SHP77 treated with DMSO at 0.1 percent for 48 hours (cell line): ENCODE measurements around the gene TNNC1.

ENCODE experiments used
- DNase-seq: peaks from one replicate; lab custom pipeline; 2025; lab: John Stamatoyannopoulos, UW

The TNNC1 gene

DNA sequence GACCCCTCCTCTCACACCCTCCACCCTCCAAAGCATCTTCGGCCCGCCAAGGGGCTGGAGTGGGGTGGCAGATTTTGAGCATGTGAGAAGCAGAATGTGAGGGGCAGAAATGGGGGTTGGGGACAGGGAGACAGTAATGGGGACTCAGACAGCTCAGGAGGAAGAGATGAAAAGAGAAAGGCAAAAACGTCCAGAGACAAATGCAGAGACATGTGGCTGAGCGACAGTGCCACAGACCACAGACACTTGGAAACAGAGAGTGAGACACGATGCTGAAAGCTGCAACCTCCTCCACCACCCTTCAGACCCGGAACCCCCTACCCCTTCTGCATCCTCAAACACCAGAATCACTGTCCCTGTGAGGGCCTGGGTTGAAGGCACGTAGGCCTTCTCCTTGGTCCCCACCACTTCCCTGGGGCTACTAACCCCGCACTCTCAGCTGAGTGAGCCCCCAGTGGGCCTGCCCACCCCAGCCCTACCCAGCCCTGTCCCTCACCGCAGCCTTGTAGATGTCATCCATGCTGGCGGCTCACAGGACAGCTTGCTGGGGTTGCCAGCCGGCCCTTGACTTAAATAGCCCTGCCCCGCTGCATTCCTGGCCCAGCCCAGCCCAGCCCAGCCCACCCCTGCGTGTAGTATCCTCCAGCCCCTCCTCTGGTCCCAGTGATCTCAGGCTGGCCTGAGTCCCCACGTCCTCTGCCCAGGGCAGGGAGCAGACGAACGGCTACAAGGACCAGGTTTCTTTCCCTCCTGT is at the start of gene TNNC1:
TSS of gene TNNC1 (minus strand) at position 546 of the 754 bp plus-strand sequence. CDS start at position 520, 26 bp downstream.
- DNase-seq: no peak

DNA sequence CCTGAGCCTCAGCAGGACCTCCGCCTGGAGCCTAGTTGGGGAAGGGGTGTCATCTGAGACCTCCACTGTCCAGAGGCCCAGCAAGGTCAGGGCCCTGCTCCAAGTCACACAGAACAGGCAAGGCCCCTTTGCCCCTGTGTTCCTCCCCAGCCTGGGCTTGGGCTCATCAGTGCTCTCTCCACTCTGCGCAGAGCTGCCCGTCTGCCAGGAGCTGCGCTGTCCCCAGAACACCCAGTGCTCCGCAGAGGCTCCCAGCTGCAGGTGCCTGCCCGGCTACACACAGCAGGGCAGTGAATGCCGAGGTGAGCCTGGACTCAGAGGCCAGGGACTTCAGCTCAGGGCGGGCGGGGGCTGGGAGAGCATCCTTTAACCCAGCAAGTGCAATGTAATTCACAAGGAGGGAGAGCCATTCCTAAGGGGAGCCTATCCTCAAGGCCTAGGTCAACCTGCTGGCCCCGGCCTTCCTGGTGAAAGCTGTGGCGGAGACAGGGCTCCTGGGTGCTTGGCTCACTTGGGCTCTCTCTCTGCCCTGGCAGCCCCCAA is 49.0 kb upstream of the TNNC1 start:
- no peak for DNase-seq

DNA sequence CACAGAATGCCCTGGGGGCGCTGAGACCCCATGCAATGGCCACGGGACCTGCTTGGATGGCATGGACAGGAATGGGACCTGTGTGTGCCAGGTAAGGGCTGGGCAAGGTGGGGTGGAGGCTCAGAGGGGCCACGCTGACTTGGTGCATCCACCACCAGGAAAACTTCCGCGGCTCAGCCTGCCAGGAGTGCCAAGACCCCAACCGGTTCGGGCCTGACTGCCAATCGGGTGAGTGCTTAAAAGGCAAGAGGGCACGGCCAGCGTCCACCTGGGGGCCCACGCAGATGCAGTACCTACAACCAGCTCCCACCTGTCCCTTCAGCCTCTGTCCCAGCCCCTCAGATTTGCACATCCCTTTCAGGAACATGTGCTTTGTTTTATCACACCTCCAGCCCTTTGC is 48.2 kb upstream of the TNNC1 start:
- no peak for DNase-seq

DNA sequence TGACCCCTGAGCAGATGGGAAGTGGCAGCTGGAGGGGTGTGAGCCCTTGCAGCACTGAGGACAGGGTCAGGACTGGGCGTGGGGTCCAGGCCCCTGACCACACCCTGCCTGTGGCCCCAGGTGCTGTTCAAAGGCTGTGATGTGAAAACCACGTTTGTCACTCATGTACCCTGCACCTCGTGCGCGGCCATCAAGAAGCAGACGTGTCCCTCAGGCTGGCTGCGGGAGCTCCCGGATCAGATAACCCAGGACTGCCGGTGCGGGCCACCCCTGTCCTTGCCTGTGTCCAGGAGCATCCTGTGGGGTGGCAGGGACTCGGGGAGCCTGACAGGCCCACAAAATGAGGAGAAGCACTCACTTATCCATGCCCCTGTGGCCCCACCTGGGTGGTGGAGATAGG is 47.2 kb upstream of the TNNC1 start:
- DNase-seq: no peak

DNA sequence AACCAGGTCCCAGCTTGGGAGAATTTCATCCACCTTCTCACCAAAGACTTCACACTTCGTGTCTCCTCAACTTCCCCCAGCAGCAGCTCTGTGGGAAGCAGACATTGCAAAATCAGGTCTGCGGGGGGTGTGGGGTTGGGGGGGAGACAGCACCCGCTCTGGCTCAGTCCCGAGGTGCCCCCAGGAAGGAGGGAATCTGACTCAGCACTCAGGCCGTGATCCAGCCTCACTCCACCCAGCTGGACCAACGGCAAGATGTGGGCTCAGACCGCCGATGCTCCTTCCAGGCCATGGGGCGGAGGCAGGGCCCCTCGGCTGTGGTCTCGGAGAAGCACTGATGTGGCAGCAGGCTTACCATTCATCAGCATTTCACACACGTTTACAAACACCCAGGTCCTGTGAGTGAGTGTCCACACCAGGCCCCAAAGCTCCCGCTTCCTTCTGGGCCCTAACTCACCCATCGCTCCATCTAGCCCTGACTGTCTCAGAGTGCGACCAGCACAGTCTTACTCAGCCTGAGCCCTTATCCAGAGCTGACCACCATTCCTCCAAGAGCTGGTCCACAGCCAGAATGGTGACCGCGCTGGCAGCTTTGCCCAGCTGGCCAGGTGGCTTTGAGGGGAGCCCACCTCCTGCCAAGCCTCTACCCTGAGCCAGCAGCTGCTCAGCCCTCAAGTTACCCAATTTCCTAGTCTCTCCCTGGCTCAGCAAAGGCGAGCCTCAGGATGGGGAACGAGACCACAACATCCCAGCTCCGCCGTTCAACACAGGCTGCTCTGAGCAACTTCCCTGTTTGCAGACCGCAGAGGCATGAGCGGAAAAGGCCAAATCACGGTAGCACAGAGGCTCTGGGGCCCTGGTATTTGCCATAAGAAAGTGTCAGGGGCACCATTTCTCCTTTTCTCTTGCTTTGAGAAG is 44.6 kb upstream of the TNNC1 start:
- DNase-seq: no peak

DNA sequence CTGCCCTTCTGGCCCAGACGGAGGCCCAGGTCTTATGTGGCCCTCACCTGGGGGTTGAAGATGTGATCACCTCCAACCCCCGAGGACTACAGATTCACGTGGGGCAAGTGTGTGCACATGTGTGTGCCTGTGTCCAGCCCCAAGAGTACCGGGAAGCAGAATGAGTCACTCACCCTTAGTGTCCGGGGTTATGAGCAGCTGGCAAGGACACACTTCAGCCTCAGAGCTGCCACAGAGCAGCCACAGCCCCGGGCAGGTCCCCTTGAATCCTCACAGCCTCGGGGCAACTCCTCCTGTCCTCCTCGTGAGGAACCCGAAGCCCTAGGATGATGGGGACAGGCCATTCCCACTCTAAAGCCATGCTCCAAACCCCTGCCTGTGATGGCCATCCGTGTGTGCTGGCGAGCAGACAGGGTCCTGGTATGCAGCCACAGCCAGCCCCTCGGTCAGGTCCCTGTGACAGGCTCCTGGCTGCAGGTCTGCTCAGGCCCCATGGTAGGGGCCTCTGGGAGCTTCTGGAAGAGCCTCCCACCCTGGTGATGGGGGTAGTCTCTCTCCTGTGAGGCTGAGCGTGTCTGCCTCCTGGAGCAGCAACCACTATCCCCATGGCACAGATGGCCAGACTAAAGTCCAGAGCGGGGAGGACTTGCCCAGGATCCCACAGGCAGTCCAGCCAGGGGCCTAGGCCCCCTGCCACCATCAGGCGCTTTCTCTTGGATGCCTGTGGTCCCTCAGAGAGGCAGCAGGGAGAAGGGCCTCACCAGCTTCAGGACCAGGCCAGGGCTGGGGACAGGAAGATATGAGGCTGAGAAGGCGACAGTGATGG is 42.1 kb upstream of the TNNC1 start:
- no peak for DNase-seq

DNA sequence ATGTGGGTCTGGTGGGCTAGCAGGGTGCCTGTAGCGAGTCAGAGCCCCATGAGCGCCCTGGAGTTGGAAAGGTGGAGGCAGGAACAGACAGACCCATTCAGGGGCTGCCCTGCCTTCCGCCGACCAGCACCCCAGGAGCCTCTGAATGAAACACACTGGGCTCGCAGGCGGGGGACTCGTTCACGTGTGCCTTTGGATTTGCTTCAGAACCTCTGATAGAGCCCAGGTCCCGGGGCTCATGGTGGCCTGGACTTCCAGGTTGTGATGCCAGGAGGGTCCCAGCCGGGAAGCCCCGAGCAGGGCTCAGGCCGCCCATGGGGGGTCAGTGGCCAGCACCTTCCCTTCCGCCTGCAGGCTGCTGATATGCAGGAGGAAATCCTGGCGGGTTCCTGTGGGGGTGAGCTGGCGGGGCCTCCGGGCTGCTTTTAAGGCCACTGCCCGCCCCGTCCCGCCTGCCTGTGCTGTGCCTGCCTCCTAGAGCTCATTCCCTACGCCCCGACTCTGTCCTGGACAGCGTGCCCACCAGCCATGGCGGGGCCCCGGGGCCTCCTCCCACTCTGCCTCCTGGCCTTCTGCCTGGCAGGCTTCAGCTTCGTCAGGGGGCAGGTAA is 41.1 kb upstream of the TNNC1 start, which contains the start of gene STAB1:
TSS of gene STAB1 (plus strand) at position 453 of the 610 bp plus-strand sequence. CDS start at position 529, 76 bp downstream.
- no peak for DNase-seq

DNA sequence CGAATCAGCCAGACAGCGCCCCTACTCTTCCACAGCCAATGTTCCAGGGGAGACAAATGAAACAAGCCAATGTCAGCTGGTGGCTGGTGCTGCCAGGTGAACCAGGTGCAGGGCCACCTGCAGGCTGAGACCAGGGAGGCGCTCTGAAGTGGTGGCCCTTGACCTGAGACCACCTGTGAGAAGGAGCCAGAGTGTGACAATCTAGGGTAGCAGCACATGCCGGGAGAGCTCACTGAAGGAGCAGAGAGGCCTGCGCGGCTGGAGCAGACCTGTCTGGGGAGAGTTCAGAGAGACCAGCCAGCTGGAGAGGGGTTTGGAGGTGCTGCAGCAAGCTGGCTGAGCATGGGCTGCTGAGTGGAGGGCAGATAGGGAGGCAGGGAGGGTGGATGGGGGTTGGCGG is 40.6 kb upstream of the TNNC1 start:
- no peak for DNase-seq

DNA sequence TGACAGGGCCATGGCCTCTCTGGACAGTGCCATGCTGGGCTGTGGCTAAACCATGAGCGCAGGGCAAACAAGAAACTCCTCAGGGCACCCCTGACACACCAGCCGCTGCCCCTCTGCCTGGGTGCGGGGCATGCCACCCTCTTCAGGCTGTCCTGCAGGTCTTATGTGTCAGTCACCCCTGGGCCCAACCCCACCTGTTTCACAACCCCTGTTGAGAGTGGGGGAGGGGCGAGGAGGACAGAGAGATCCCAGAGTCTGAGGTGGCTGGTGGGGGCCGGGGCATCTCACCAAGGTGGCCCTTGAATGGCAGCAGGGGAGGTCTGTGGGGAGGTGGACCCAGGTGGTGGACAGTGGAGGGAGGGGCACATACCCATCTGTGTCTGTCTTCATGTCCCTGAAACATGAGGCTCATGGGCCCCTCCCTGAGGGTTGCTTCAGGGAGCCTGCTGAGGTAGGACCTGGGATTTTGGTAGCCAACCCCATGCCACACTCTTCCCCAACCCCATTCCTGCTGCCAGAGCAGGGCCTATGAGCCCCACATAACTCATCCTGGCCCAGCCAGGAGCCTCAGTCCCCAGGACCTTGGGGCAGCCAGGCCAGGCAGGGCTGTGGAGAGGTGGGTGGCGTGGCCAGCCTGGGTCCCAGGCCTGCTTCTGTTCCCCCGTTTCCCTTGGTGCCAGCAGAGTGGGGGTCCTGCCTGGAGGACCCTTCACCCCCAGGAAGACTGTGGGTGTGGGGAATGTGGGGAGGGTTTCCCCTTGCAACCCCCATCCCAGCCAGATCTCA is 39.6 kb upstream of the TNNC1 start:
- DNase-seq: no peak

DNA sequence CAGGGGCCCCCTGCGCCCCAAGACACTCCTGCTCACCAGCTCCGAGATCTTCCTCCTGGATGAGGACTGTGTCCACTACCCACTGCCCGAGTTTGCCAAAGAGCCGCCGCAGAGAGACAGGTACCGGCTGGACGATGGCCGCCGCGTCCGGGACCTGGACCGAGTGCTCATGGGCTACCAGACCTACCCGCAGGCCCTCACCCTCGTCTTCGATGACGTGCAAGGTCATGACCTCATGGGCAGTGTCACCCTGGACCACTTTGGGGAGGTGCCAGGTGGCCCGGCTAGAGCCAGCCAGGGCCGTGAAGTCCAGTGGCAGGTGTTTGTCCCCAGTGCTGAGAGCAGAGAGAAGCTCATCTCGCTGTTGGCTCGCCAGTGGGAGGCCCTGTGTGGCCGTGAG is 38.2 kb upstream of the TNNC1 start:
- DNase-seq: no peak

DNA sequence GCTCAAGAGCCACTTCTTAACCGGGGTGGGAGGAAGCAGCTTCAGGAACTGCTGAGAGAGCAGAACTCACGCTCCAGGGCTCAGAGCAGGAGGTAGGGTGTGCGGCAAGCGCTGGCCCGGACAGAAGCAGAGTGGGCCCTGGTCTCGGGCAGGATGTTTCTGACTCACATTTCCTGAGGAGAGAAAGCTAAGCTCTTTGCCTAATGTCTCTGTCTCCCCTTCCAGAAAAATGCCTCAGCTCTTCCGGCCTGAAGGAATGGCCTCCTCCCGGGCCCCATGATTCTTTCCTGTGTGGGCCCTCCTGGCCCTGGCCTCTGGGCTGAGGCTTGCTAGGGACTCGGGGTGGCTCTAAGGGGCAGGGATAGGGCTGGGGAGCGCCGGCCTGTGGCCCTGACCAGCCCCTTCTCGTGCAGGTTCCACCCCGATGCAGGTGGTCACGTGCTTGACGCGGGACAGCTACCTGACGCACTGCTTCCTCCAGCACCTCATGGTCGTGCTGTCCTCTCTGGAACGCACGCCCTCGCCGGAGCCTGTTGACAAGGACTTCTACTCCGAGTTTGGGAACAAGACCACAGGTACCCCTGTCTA is 37.2 kb upstream of the TNNC1 start:
- no peak for DNase-seq

DNA sequence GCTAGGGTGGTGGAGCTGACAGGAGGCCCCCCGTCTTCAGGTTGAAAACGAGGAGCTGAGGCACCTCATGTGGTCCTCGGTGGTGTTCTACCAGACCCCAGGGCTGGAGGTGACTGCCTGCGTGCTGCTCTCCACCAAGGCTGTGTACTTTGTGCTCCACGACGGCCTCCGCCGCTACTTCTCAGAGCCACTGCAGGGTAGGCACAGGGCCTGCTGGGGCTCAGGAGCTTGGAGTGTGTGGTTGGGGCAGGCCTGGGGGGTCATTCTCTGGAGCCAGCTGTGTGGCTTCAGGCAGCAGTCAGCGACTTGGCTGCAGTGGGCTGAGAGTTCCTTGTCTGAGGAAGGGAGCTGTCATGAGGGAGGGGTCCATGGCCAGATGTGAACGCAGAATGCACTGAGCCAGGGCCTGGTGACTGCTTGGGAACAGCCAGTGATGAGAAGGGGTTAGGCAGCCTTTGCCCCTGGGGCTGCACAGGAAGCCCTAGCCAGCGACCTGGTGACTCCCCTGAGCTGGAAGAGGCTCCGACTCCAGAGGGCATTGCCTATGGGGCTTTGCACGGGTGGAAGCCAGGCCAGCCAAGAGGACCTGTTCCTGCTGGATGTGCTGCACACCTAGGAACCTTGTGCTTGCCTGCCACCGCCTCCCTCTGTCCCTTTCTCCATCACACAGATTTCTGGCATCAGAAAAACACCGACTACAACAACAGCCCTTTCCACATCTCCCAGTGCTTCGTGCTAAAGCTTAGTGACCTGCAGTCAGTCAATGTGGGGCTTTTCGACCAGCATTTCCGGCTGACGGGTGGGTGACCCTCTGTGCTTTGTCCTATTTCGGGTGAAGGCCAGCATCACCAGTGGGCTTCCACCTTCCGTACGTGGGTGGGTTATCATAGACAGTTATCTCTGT is 36.4 kb upstream of the TNNC1 start:
- no peak for DNase-seq

DNA sequence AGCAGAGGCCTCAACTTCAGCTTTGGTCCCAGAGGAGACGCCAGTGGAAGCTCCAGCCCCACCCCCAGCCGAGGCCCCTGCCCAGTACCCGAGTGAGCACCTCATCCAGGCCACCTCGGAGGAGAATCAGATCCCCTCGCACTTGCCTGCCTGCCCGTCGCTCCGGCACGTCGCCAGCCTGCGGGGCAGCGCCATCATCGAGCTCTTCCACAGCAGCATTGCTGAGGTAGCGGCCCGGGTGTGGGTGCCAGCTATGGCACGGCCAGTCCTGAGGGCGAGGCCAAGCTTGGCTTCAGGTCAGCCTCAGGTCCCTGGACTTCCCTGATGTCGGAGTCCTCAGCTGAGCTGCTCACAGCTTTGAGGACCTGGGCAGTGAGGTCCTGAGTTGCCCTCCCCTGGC is 35.6 kb upstream of the TNNC1 start:
- DNase-seq: no peak

DNA sequence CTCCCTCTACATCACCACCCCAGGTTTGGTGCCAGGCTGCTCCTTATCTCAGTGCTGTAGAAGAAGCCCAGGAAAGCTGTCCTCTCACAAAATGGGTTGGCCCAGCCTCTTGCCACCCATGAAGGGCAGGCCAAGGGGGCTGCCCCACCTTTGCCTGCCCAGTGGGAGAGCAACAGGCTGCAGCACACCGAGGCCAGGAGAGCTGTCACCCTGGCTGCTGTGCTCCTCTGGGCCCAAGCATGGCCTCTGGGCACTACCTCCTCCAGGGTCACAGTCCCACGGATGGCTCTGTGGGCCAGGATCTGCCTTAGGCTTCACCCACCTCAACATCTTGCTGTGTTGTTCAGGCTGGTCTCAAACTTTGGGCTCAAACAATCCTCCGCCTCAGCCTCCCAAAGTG is 34.9 kb upstream of the TNNC1 start:
- DNase-seq: no peak

DNA sequence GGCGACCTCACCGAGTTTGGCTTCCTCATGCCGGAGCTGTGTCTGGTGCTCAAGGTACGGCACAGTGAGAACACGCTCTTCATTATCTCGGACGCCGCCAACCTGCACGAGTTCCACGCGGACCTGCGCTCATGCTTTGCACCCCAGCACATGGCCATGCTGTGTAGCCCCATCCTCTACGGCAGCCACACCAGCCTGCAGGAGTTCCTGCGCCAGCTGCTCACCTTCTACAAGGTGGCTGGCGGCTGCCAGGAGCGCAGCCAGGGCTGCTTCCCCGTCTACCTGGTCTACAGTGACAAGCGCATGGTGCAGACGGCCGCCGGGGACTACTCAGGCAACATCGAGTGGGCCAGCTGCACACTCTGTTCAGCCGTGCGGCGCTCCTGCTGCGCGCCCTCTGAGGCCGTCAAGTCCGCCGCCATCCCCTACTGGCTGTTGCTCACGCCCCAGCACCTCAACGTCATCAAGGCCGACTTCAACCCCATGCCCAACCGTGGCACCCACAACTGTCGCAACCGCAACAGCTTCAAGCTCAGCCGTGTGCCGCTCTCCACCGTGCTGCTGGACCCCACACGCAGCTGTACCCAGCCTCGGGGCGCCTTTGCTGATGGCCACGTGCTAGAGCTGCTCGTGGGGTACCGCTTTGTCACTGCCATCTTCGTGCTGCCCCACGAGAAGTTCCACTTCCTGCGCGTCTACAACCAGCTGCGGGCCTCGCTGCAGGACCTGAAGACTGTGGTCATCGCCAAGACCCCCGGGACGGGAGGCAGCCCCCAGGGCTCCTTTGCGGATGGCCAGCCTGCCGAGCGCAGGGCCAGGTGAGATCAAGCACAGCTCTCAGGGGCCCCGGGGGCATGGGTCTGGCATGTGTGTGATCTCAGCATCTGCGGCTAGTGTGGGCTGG is 34.2 kb upstream of the TNNC1 start:
- DNase-seq: no peak

DNA sequence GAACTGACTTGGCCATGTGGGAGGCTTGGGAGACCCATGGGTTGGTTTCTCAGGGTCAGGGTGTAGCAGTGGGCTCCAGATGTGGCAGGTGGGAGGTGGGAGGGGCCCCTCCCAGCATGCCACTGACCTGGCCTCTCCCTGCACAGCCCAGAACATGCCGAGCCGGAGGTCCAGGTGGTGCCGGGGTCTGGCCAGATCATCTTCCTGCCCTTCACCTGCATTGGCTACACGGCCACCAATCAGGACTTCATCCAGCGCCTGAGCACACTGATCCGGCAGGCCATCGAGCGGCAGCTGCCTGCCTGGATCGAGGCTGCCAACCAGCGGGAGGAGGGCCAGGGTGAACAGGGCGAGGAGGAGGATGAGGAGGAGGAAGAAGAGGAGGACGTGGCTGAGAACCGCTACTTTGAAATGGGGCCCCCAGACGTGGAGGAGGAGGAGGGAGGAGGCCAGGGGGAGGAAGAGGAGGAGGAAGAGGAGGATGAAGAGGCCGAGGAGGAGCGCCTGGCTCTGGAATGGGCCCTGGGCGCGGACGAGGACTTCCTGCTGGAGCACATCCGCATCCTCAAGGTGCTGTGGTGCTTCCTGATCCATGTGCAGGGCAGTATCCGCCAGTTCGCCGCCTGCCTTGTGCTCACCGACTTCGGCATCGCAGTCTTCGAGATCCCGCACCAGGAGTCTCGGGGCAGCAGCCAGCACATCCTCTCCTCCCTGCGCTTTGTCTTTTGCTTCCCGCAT is 33.4 kb upstream of the TNNC1 start:
- no peak for DNase-seq

DNA sequence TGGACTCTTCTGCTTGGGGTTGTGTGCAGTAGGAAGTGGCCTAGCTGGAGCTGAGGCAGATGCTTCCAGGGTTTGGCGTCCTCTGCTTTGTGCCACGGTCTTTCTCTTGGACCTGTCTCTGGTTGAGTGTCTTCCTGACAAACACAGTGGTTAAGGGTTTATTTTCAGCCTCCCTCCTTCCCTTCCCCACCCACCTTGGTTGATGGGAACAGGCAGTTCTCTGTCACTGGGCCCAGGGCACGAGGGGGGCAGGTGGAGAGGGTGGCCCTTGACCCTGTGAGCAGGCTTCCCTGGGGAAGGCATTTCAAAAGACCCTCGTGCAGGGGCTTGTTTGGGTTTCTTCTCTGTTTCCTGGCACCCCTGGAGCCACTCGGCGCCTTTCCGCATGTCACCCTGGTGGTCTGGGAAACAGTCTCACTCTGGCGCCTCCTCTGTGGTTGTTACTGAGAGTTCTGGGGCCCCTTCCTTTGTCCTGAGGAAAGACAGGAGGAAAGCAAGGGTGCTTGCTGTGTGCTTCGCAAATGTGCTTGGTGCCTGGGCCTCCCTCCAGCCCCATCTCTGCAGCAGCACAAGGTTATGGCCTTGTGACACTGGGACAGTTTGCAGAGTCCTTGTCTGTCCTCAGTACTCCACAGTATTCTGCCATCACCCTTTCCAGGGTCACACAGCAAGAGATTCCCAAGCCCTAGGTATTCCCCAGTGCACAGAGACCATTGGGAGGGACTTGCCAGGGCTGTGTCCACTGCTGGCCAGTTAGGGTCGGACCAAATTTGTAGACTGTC is 31.0 kb upstream of the TNNC1 start:
- DNase-seq: no peak
